MM.1S (cell line): ENCODE measurements around the gene TBC1D8.

Experiments
- DNase-seq: peaks from one replicate; pipeline ENCODE4 v3.0.0-alpha.2; 2015
- H2AFZ ChIP-seq: fragments of 300-600 bp; sonication (generic); 2 replicates; pipeline ENCODE4 v1.6.0; 2016; ENCODE audit warnings: antibody characterized with exemption, low read length
- H3F3A ChIP-seq: fragments of 300-600 bp; sonication (generic); 2 replicates; pipeline ENCODE4 v1.6.1; 2016; ENCODE audit warnings: mild to moderate bottlenecking, antibody characterized with exemption, low read length, moderate library complexity, mixed read lengths; ENCODE audit not compliant: insufficient read depth
- H3K27ac ChIP-seq: fragments of 300-600 bp; sonication (generic); 2 replicates; pipeline ENCODE4 v1.5.1; 2016; ENCODE audit warnings: mild to moderate bottlenecking, low read length
- H3K27me3 ChIP-seq: fragments of 300-600 bp; sonication (generic); replicated peaks from 2 replicates; pipeline ENCODE4 v1.6.0; 2016; ENCODE audit warnings: low read length; ENCODE audit not compliant: insufficient read depth
- H3K36me3 ChIP-seq: fragments of 300-600 bp; sonication (generic); replicated peaks from 2 replicates; pipeline ENCODE4 v1.6.1; 2016; ENCODE audit warnings: mild to moderate bottlenecking, low read length, mixed read lengths; ENCODE audit not compliant: insufficient read depth
- H3K4me1 ChIP-seq: fragments of 300-600 bp; sonication (generic); 2 replicates; pipeline ENCODE4 v1.6.1; 2016; ENCODE audit warnings: low read length, mixed read lengths
- H3K4me2 ChIP-seq: fragments of 300-600 bp; sonication (generic); 2 replicates; pipeline ENCODE4 v1.6.0; 2016; ENCODE audit warnings: low read depth, low read length
- H3K4me3 ChIP-seq: fragments of 300-600 bp; sonication (generic); 2 replicates; pipeline ENCODE4 v1.5.1; 2016; ENCODE audit warnings: low read length, mixed read lengths
- H3K79me2 ChIP-seq: fragments of 300-600 bp; sonication (generic); 2 replicates; pipeline ENCODE4 v1.6.1; 2016; ENCODE audit warnings: mixed run types, low read length, mixed read lengths
- H3K9ac ChIP-seq: fragments of 300-600 bp; sonication (generic); 2 replicates; pipeline ENCODE4 v1.6.1; 2016; ENCODE audit warnings: low read length, mixed read lengths
- H3K9me2 ChIP-seq: fragments of 300-600 bp; sonication (generic); replicated peaks from 2 replicates; pipeline ENCODE4 v1.6.1; 2016; ENCODE audit warnings: mild to moderate bottlenecking, low read length, mixed read lengths; ENCODE audit not compliant: insufficient read depth
- H3K9me3 ChIP-seq: fragments of 300-600 bp; sonication (generic); replicated peaks from 2 replicates; pipeline ENCODE4 v1.6.1; 2016; ENCODE audit warnings: mild to moderate bottlenecking, low read length, mixed read lengths; ENCODE audit not compliant: insufficient read depth
- H4K20me1 ChIP-seq: fragments of 300-600 bp; sonication (generic); 2 replicates; pipeline ENCODE4 v1.6.1; 2016; ENCODE audit warnings: mild to moderate bottlenecking, low read length, moderate library complexity, mixed read lengths; ENCODE audit not compliant: insufficient read depth
- CTCF ChIP-seq: fragments of 300-600 bp; sonication (generic); IDR thresholded peaks from 2 replicates; pipeline ENCODE4 v1.5.1; 2016; ENCODE audit warnings: antibody characterized with exemption, low read length, mixed read lengths
- EZH2 ChIP-seq: fragments of 300-600 bp; sonication (generic); optimal IDR thresholded peaks from 2 replicates; pipeline ENCODE3; 2017; ENCODE audit warnings: low read depth, mild to moderate bottlenecking, antibody characterized with exemption, low read length, mixed read lengths
- EZH2phosphoT487 ChIP-seq: fragments of 300-600 bp; sonication (generic); IDR thresholded peaks from 2 replicates; pipeline ENCODE4 v1.6.1; 2018; ENCODE audit warnings: antibody characterized with exemption, low read length

Gene TBC1D8

GRCh38 chr2:100983201-100983600, 168.0 kb downstream of the TBC1D8 start:
- DNase-seq: no peak
- no peaks in the 10 kb centered on the region for H3K27me3 ChIP-seq
- no peaks in the 10 kb centered on the region for H3K9me3 ChIP-seq
- no peaks in the 10 kb centered on the region for H3K9me2 ChIP-seq
- H3K36me3 ChIP-seq: no peaks in the 10 kb centered on the region
- H3K79me2 ChIP-seq: no peaks in the 10 kb centered on the region
- no peak overlapping the region for H2AFZ ChIP-seq
- H3F3A ChIP-seq: no peaks in the 10 kb centered on the region
- no peaks in the 10 kb centered on the region for H4K20me1 ChIP-seq
- H3K27ac ChIP-seq: no peak overlapping the region
- no peaks in the 10 kb centered on the region for H3K4me1 ChIP-seq
- TF ChIP-seq EZH2phosphoT487 (no peak), CTCF (no peak), EZH2 (no peak)
- H3K4me3 ChIP-seq: no peak overlapping the region
- no peak overlapping the region for H3K4me2 ChIP-seq
- H3K9ac ChIP-seq: no peak overlapping the region

DNA sequence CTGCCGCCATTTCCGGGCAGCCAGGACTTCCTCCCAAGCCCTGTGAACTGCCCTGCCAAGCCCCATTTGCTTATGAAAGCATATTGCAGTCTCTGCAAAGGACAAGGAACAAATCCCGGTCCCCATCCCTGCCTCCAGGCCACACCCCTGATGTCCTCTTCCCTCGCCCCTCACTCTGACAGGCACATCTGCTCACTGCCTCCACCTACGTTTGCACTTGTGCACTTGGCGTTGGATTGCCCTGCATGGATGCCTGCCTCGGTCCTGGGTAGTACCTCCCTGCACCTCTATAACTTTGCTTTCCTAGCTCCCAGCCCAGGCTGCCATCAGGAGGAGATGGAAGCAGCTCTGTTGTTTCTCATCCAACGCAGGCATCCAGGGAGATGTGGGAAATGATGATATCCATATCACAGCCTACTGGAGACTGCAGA, 168.7 kb downstream of the TBC1D8 start:
- no peak overlapping the region for H3K4me3 ChIP-seq
- no peak overlapping the region for H2AFZ ChIP-seq
- H3K27me3 ChIP-seq: no peaks in the 10 kb centered on the region
- H3K9me3 ChIP-seq: no peaks in the 10 kb centered on the region
- H3K36me3 ChIP-seq: no peaks in the 10 kb centered on the region
- DNase-seq: no peak
- no peaks in the 10 kb centered on the region for H3K4me1 ChIP-seq
- H3K27ac ChIP-seq: no peak overlapping the region
- H4K20me1 ChIP-seq: no peaks in the 10 kb centered on the region
- H3K9ac ChIP-seq: no peak overlapping the region
- TF ChIP-seq EZH2 (no peak), CTCF (no peak), EZH2phosphoT487 (no peak)
- H3F3A ChIP-seq: no peaks in the 10 kb centered on the region
- no peaks in the 10 kb centered on the region for H3K79me2 ChIP-seq
- H3K9me2 ChIP-seq: no peaks in the 10 kb centered on the region
- H3K4me2 ChIP-seq: no peak overlapping the region

GRCh38 chr2:100981011-100981410, 170.2 kb downstream of the TBC1D8 start:
- Histone ChIP-seq H3K36me3 (no peaks in the 10 kb centered on the region), H3K4me2 (no peak overlapping the region)
- no peak for DNase-seq

More at GRCh38 chr2:100981011-100981410, 170.2 kb downstream of the TBC1D8 start:
- H3K4me3 ChIP-seq: no peak overlapping the region
- H3K9me2 ChIP-seq: no peaks in the 10 kb centered on the region
- no peak overlapping the region for H3K9ac ChIP-seq
- H3K27me3 ChIP-seq: no peaks in the 10 kb centered on the region
- no peaks in the 10 kb centered on the region for H3K9me3 ChIP-seq
- H3K27ac ChIP-seq: no peak overlapping the region
- H4K20me1 ChIP-seq: no peaks in the 10 kb centered on the region
- H3K79me2 ChIP-seq: no peaks in the 10 kb centered on the region
- H3K4me1 ChIP-seq: no peaks in the 10 kb centered on the region
- no peaks in the 10 kb centered on the region for H3F3A ChIP-seq
- TF ChIP-seq EZH2: no peak
- no peak for TF ChIP-seq CTCF
- TF ChIP-seq EZH2phosphoT487: no peak
- H2AFZ ChIP-seq: no peak overlapping the region
